H1 (cell line): ENCODE results near the gene TEK.

Experiments used
- PHF8 ChIP-seq: fragments of 200-600 bp; sonication (generic); conservative IDR thresholded peaks from 2 replicates; pipeline ENCODE4 v1.7.1; 2012; ENCODE audit warnings: low read depth, mild to moderate bottlenecking, inconsistent platforms, low read length, moderate library complexity
- TF ChIP-seq, protein P1 (sequence below), 3 experiments: IDR thresholded peaks; 1 replicate in 2 of 3; 2 replicates in 1 of 3; pipeline versions ENCODE4 v1.5.1 to v1.6.1; 2011; ENCODE audit warnings: low read length in 3 of 3, mild to moderate bottlenecking in 3 of 3, inconsistent platforms in 2 of 3, low read depth in 1 of 3, moderate library complexity in 1 of 3; ENCODE audit not compliant: insufficient read depth in 1 of 3; ENCODE audit errors: control extremely low read depth in 1 of 3

DNA sequence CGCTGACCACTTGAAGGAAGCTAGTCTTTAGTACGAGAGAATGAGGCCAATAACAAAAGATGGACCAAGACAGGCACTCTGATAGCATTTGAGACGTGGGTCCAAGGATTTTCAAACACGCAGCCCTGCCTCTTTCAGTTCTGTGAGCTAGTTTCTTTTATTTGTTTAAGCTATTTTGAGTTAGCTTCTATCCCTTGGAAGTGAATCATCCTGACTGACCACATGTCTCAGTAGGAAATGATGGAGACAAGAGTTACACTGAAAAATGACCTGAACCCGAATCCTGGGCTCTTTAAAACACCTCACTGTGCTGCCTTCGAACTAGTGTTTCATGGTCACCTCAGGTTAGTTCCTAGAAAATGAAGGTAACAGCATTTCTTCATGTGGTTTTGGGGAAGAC is 9.9 kb downstream of the TEK start:
- TF ChIP-seq, protein P1, sequence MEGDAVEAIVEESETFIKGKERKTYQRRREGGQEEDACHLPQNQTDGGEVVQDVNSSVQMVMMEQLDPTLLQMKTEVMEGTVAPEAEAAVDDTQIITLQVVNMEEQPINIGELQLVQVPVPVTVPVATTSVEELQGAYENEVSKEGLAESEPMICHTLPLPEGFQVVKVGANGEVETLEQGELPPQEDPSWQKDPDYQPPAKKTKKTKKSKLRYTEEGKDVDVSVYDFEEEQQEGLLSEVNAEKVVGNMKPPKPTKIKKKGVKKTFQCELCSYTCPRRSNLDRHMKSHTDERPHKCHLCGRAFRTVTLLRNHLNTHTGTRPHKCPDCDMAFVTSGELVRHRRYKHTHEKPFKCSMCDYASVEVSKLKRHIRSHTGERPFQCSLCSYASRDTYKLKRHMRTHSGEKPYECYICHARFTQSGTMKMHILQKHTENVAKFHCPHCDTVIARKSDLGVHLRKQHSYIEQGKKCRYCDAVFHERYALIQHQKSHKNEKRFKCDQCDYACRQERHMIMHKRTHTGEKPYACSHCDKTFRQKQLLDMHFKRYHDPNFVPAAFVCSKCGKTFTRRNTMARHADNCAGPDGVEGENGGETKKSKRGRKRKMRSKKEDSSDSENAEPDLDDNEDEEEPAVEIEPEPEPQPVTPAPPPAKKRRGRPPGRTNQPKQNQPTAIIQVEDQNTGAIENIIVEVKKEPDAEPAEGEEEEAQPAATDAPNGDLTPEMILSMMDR (IDR thresholded peaks at IDR 0.05; ENCODE audit: control extremely low read depth in 1 of 3, insufficient read depth in 1 of 3, low read depth in 1 of 3, low read length in 3 of 3): no peak
- TF ChIP-seq PHF8: no peak
